ENCODE results near the gene ZBTB34. TPM values are rescaled to one million over a fixed set of nuclear protein-coding genes. Genes with fewer than 3 reads are reported as not detected.

The ZBTB34 gene
- total and polyA plus RNA-seq, 2 of the 4 experiments (the other 2 are of a cell fraction): 2.7 to 3.1 TPM

DNA sequence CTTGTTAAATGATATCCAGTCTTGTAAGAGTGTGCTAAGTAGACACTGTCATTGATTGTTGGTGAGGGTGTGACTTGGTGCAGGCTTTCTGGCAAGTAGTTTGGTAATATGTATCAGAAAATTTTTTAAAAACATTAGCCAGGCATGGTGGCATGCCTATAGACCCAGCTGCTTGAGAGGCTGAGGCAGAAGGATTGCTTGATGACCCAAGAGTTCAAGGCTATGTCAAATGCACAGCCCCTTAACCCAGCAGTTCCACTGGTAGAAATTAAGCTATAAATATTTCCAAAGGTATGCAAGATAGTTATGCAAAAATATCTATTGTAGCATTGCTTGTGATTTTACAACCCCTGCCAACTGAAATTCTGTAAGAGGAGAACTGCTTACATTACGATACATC is 31.4 kb upstream of the ZBTB34 start:
- Histone ChIP-seq H3K14ac (replicated peaks; ENCODE audit: low read depth, low read length) (no peak overlapping the region), H2AFZ (replicated peaks; ENCODE audit: low read length, poor library complexity) (no peak overlapping the region), H2BK15ac (ENCODE audit: low read depth, low read length) (no peak overlapping the region), H3K79me1 (ENCODE audit: low read depth in 1 of 2, low read length in 2 of 2) (peaks cover 27 to 60% of the 10 kb centered on the region in 2 experiments), H3K9me3 (ENCODE audit: control insufficient read depth, insufficient read depth, low read length) (no peaks in the 10 kb centered on the region), H3K9me1 (ENCODE audit: insufficient read depth, low read length) (peaks cover 5% of the 10 kb centered on the region; the same call in 1 of the 2 replicates), H3K9ac (ENCODE audit: low read depth, low read length) (no peak overlapping the region), H2AK5ac (ENCODE audit: low read depth, low read length) (no peak overlapping the region), H2BK20ac (ENCODE audit: low read depth, low read length) (no peak overlapping the region), H2BK5ac (ENCODE audit: low read depth, low read length, poor library complexity, severe bottlenecking) (no peak overlapping the region), H3K4me3 (ENCODE audit: insufficient read depth, low read depth, low read length) (no peak overlapping the region), H4K5ac (ENCODE audit: low read depth, low read length) (no peak overlapping the region), H3K23ac (ENCODE audit: low read depth, low read length) (no peak overlapping the region), H3K36me3 (ENCODE audit: control insufficient read depth, insufficient read depth, low read length) (peaks cover 24% of the 10 kb centered on the region), H4K20me1 (ENCODE audit: insufficient read depth, low read length) (peaks cover 15% of the 10 kb centered on the region), H3K27me3 (ENCODE audit: control insufficient read depth, insufficient read depth, low read length) (no peaks in the 10 kb centered on the region), H3K4me1 (ENCODE audit: control insufficient read depth, insufficient read depth, low read length) (peaks cover 3% of the 10 kb centered on the region; the same call in 1 of the 2 replicates), H3K56ac (ENCODE audit: extremely low read depth, insufficient read depth, low read length) (no peak overlapping the region), H3K18ac (ENCODE audit: low read depth, low read length) (no peak overlapping the region), H3K27ac (ENCODE audit: insufficient read depth, low read length) (no peak overlapping the region), H2AK9ac (replicated peaks; ENCODE audit: low read depth, low read length, poor library complexity) (no peak overlapping the region), H2BK120ac (ENCODE audit: low read depth, low read length) (no peak overlapping the region), H3K4me2 (ENCODE audit: low read depth, low read length) (no peak overlapping the region), H4K8ac (ENCODE audit: low read depth in 2 of 2, low read length in 2 of 2) (no peak overlapping the region), H3K4ac (ENCODE audit: low read depth, low read length) (no peak overlapping the region), H4K91ac (ENCODE audit: insufficient read depth, low read depth, low read length) (no peak overlapping the region)
- ChIA-PET CTCF (no interaction called here), POLR2A (ENCODE audit: unreplicated experiment) (no interaction called here)
- no CpG with 5 or more reads among the region's 1 CpG for WGBS, 2 experiments (ENCODE audit: extremely low coverage in 2 of 2, insufficient read length in 1 of 2)
- in situ Hi-C loops (cut with MboI; ENCODE audit: low sequenced_read_pairs) (no loop called here), intact Hi-C loops (cut with micrococcal nuclease) (no loop called here), dilution Hi-C loops (cut with HindIII; ENCODE audit: low sequenced_read_pairs, unreplicated experiment) (no loop called here)
- DNase-seq: peak; percentile 11
- peak; percentile 60 for ATAC-seq (ENCODE audit: low read depth)
- no TSS peak for BruUV-seq (replicated peaks)
- TF ChIP-seq MAFK (IDR thresholded peaks at IDR 0.05; ENCODE audit: low read depth, low read length): no peak
- no peak for TF ChIP-seq CEBPB (IDR thresholded peaks at IDR 0.05; ENCODE audit: low read depth, low read length)
- no peak for TF ChIP-seq POLR2A (IDR thresholded peaks at IDR 0.05; ENCODE audit: low read depth, low read length)
- no peak for TF ChIP-seq SMC3 (IDR thresholded peaks at IDR 0.05; ENCODE audit: low read depth, low read length)
- no peak for TF ChIP-seq MAZ (IDR thresholded peaks at IDR 0.05; ENCODE audit: borderline replicate concordance, low read depth, low read length)
- no peak for TF ChIP-seq RAD21 (IDR thresholded peaks at IDR 0.05; ENCODE audit: low read length)
- no peak for TF ChIP-seq MXI1 (IDR thresholded peaks at IDR 0.05; ENCODE audit: borderline replicate concordance, low read depth, low read length)
- TF ChIP-seq CHD1 (IDR thresholded peaks at IDR 0.05; ENCODE audit: low read depth, low read length): no peak
- TF ChIP-seq, protein P1, sequence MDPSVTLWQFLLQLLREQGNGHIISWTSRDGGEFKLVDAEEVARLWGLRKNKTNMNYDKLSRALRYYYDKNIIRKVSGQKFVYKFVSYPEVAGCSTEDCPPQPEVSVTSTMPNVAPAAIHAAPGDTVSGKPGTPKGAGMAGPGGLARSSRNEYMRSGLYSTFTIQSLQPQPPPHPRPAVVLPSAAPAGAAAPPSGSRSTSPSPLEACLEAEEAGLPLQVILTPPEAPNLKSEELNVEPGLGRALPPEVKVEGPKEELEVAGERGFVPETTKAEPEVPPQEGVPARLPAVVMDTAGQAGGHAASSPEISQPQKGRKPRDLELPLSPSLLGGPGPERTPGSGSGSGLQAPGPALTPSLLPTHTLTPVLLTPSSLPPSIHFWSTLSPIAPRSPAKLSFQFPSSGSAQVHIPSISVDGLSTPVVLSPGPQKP (IDR thresholded peaks at IDR 0.05; ENCODE audit: borderline replicate concordance, low read depth, low read length): no peak
- no peak for TF ChIP-seq RFX5 (IDR thresholded peaks at IDR 0.05; ENCODE audit: low read depth, low read length)
- TF ChIP-seq, protein P2, sequence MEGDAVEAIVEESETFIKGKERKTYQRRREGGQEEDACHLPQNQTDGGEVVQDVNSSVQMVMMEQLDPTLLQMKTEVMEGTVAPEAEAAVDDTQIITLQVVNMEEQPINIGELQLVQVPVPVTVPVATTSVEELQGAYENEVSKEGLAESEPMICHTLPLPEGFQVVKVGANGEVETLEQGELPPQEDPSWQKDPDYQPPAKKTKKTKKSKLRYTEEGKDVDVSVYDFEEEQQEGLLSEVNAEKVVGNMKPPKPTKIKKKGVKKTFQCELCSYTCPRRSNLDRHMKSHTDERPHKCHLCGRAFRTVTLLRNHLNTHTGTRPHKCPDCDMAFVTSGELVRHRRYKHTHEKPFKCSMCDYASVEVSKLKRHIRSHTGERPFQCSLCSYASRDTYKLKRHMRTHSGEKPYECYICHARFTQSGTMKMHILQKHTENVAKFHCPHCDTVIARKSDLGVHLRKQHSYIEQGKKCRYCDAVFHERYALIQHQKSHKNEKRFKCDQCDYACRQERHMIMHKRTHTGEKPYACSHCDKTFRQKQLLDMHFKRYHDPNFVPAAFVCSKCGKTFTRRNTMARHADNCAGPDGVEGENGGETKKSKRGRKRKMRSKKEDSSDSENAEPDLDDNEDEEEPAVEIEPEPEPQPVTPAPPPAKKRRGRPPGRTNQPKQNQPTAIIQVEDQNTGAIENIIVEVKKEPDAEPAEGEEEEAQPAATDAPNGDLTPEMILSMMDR (conservative IDR thresholded peaks at IDR 0.05; ENCODE audit: low read depth, low read length): no peak
- TF ChIP-seq NFE2L2 (IDR thresholded peaks at IDR 0.05; ENCODE audit: low read depth, low read length): no peak
- no peak for TF ChIP-seq BHLHE40 (IDR thresholded peaks at IDR 0.05; ENCODE audit: low read depth, low read length)
- no peak for TF ChIP-seq RCOR1 (IDR thresholded peaks at IDR 0.05; ENCODE audit: insufficient replicate concordance, low read length)
- TF ChIP-seq, protein P3, sequence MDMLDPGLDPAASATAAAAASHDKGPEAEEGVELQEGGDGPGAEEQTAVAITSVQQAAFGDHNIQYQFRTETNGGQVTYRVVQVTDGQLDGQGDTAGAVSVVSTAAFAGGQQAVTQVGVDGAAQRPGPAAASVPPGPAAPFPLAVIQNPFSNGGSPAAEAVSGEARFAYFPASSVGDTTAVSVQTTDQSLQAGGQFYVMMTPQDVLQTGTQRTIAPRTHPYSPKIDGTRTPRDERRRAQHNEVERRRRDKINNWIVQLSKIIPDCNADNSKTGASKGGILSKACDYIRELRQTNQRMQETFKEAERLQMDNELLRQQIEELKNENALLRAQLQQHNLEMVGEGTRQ (IDR thresholded peaks at IDR 0.05; ENCODE audit: low read depth, low read length): no peak
- TF ChIP-seq FOS (IDR thresholded peaks at IDR 0.05; ENCODE audit: low read depth, low read length): no peak
